Panc1 (cell line): ENCODE measurements around the gene ZNF784.
A peak's percentile ranks its signal among the peaks of the same experiment; 100 is the strongest.

ENCODE experiments used
- CTCF ChIP-seq: fragments of 450-650 bp; IDR thresholded peaks from 2 replicates; pipeline ENCODE4 v1.5.1; 2017; ENCODE audit warnings: mild to moderate bottlenecking
- REST ChIP-seq, 2 experiments: IDR thresholded peaks; 2 replicates each; pipeline ENCODE4 v1.6.1; 2011 to 2012; ENCODE audit warnings: low read depth in 2 of 2, control low read depth in 1 of 2, low read length in 1 of 2, mild to moderate bottlenecking in 1 of 2, moderate library complexity in 1 of 2; ENCODE audit not compliant: insufficient read depth in 1 of 2

- TF ChIP-seq CTCF (no peak), REST (IDR thresholded peaks at IDR 0.05; ENCODE audit: insufficient read depth in 1 of 2, low read depth in 2 of 2, low read length in 1 of 2) (peak in 1 of 2 experiments; percentile 75; a peak in 2 of 4 replicates)
Measured at GRCh38 chr19:55580628-55581144, 43.7 kb downstream of the ZNF784 start, which contains the start of gene ZNF579.
